ENCODE measurements around the gene PTPN20.

DNA sequence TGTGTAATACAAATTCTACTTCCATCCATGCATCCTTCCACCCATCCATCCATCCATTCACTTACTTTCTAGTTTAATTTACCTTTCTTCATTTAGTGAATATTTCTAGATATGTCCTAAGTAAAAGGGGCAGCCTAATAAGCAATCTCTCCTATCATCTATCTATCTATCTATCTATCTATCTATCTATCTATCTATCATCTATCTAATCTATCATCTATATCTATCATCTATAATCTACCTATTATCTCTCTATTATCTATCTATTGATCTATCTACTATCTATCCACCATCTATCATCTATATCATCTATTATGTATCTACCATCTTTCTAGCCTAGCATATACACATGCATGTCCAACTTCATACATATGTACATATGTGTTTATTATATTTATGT, 104.2 kb downstream of the PTPN20 start:
- TF ChIP-seq, protein P1, sequence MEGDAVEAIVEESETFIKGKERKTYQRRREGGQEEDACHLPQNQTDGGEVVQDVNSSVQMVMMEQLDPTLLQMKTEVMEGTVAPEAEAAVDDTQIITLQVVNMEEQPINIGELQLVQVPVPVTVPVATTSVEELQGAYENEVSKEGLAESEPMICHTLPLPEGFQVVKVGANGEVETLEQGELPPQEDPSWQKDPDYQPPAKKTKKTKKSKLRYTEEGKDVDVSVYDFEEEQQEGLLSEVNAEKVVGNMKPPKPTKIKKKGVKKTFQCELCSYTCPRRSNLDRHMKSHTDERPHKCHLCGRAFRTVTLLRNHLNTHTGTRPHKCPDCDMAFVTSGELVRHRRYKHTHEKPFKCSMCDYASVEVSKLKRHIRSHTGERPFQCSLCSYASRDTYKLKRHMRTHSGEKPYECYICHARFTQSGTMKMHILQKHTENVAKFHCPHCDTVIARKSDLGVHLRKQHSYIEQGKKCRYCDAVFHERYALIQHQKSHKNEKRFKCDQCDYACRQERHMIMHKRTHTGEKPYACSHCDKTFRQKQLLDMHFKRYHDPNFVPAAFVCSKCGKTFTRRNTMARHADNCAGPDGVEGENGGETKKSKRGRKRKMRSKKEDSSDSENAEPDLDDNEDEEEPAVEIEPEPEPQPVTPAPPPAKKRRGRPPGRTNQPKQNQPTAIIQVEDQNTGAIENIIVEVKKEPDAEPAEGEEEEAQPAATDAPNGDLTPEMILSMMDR (IDR thresholded peaks at IDR 0.05): no peak
- TF ChIP-seq POLR2A (IDR thresholded peaks at IDR 0.05) (no peak), POLR2AphosphoS5 (IDR thresholded peaks at IDR 0.05) (no peak)

All from prostate gland (tissue), 2 donors.